OCI-LY1 (cell line): ENCODE measurements around the gene SLC44A3.

Experiments
- EZH2 ChIP-seq: fragments of 200-600 bp; sonication (generic), shearing (Covaris generic); IDR thresholded peaks from 2 replicates; pipeline ENCODE4 v1.8.0; 2017; ENCODE audit warnings: borderline replicate concordance, mixed run types, mild to moderate bottlenecking, antibody characterized with exemption, low read length, moderate library complexity, mixed read lengths
- TF ChIP-seq, protein P1 (sequence below): fragments of 200-600 bp; sonication (generic), shearing (Covaris generic); IDR thresholded peaks from 2 replicates; pipeline ENCODE4 v1.5.1; 2017; ENCODE audit warnings: mild to moderate bottlenecking, antibody characterized with exemption, low read length, moderate library complexity, mixed read lengths

- TF ChIP-seq, protein P1, sequence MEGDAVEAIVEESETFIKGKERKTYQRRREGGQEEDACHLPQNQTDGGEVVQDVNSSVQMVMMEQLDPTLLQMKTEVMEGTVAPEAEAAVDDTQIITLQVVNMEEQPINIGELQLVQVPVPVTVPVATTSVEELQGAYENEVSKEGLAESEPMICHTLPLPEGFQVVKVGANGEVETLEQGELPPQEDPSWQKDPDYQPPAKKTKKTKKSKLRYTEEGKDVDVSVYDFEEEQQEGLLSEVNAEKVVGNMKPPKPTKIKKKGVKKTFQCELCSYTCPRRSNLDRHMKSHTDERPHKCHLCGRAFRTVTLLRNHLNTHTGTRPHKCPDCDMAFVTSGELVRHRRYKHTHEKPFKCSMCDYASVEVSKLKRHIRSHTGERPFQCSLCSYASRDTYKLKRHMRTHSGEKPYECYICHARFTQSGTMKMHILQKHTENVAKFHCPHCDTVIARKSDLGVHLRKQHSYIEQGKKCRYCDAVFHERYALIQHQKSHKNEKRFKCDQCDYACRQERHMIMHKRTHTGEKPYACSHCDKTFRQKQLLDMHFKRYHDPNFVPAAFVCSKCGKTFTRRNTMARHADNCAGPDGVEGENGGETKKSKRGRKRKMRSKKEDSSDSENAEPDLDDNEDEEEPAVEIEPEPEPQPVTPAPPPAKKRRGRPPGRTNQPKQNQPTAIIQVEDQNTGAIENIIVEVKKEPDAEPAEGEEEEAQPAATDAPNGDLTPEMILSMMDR, result no peak
- no peak for TF ChIP-seq EZH2
Measured at GRCh38 chr1:94905207-94905606, 85.0 kb downstream of the SLC44A3 start.
